K562 (cell line): Measurements from ENCODE around the gene SMG1. TPM values are rescaled to one million over a fixed set of nuclear protein-coding genes. Genes with fewer than 3 reads are reported as not detected.

ENCODE experiments used
- ATAC-seq: fragments of 200-7000 bp; cut with Tn5 transposase; 3 replicates; pipeline ENCODE4 v1.9.1; 2020; ENCODE audit warnings: moderate library complexity
- BruUV-seq: library from RNA; stranded (reverse); fragments of 400-500 nt; replicated peaks from 2 replicates; lab custom pipeline; 2021; lab: Mats Ljungman, UMichigan
- CTCF ChIA-PET: fragments of 300-600 bp; formaldehyde crosslinking; extraction: SDS; loops from one replicate; lab custom pipeline; 2021; ENCODE audit warnings: low intra/inter-chr PET ratio; lab: Yijun Ruan, JAX
- POLR2A ChIA-PET: fragments of 300-600, 350-650 bp; sonication (Branson Sonifier 250); formaldehyde crosslinking; extraction: SDS; loops from one replicate; lab custom pipeline; 2021; ENCODE audit warnings: antibody characterized with exemption, inconsistent platforms; lab: Yijun Ruan, JAX
- DNase-seq, 4 experiments: peaks; one replicate each; pipeline versions ENCODE4 v3.0.0 to v3.0.0-alpha.2; 2011 to 2018; ENCODE audit warnings: low spot score in 3 of 4, mixed read lengths in 3 of 4; ENCODE audit errors: extremely low read depth in 1 of 4
- FAIRE-seq: peaks from 2 replicates; lab custom pipeline; 2011; peaks lifted over from hg19 to GRCh38; lab: Jason Lieb, UNC
- H2AFZ ChIP-seq: 2 replicates; pipeline ENCODE4 v1.6.0; 2011; ENCODE audit warnings: low read depth, low read length, control low read depth, inconsistent platforms
- H3K27ac ChIP-seq: fragments of 200-600 bp; 3 replicates; pipeline ENCODE4 v1.8.0; 2011; ENCODE audit warnings: low read depth, mild to moderate bottlenecking, control low read depth, inconsistent platforms, low read length, moderate library complexity, mixed read lengths; ENCODE audit errors: extremely low read depth
- H3K27me3 ChIP-seq, 2 experiments: fragments of 300-600 bp in 1 of 2; 2 replicates in 1 of 2; 3 replicates in 1 of 2; pipeline versions ENCODE4 v1.6.0 to v1.8.0; 2011; ENCODE audit warnings: inconsistent platforms in 2 of 2, low read length in 2 of 2, mild to moderate bottlenecking in 1 of 2, mixed read lengths in 1 of 2, moderate library complexity in 1 of 2; ENCODE audit not compliant: control insufficient read depth in 2 of 2, insufficient read depth in 2 of 2
- H3K36me3 ChIP-seq: fragments of 300-600 bp; 3 replicates; pipeline ENCODE4 v1.8.0; 2011; ENCODE audit warnings: mild to moderate bottlenecking, low read length, inconsistent platforms; ENCODE audit not compliant: control insufficient read depth, insufficient read depth
- H3K4me1 ChIP-seq, 2 experiments: fragments of 200-600 bp in 1 of 2; replicated peaks in 1 of 2; 2 replicates in 1 of 2; 3 replicates in 1 of 2; pipeline versions ENCODE4 v1.5.1 to v1.8.0; 2011; ENCODE audit warnings: inconsistent platforms in 2 of 2, low read length in 2 of 2, mild to moderate bottlenecking in 1 of 2, mixed read lengths in 1 of 2, moderate library complexity in 1 of 2; ENCODE audit not compliant: control insufficient read depth in 2 of 2, insufficient read depth in 2 of 2
- H3K4me2 ChIP-seq: 2 replicates; pipeline ENCODE4 v1.6.1; 2011; ENCODE audit warnings: low read length, control low read depth, inconsistent platforms, mixed read lengths; ENCODE audit not compliant: insufficient read depth
- H3K4me3 ChIP-seq: fragments of 200-600 bp; sonication (generic), shearing (Covaris generic); 2 replicates; pipeline ENCODE4 v1.5.1; 2016; ENCODE audit warnings: control low read depth, inconsistent platforms
- H3K79me2 ChIP-seq: fragments of 200-600 bp; 3 replicates; pipeline ENCODE4 v1.8.0; 2011; ENCODE audit warnings: low read length, inconsistent platforms; ENCODE audit not compliant: control insufficient read depth, insufficient read depth
- H3K9ac ChIP-seq, 2 experiments: 2 replicates each; pipeline versions ENCODE4 v1.6.0 to v1.6.1; 2011; ENCODE audit warnings: low read depth in 2 of 2, low read length in 2 of 2, control low read depth in 1 of 2, inconsistent platforms in 1 of 2, mild to moderate bottlenecking in 1 of 2, mixed read lengths in 1 of 2; ENCODE audit not compliant: insufficient read depth in 1 of 2
- H3K9me1 ChIP-seq: one replicate; pipeline ENCODE4 v1.6.0; 2011; ENCODE audit warnings: inconsistent platforms, mild to moderate bottlenecking, low read length, moderate library complexity; ENCODE audit not compliant: control insufficient read depth, insufficient read depth
- H3K9me3 ChIP-seq: replicated peaks from 2 replicates; pipeline ENCODE4 v1.5.1; 2011; ENCODE audit warnings: low read depth, low read length, inconsistent platforms; ENCODE audit not compliant: control insufficient read depth, insufficient read depth
- H4K20me1 ChIP-seq: replicated peaks from 2 replicates; pipeline ENCODE4 v1.6.1; 2011; ENCODE audit warnings: low read length, inconsistent platforms, mixed read lengths; ENCODE audit not compliant: control insufficient read depth, insufficient read depth
- BCLAF1 ChIP-seq, 2 experiments: fragments of 450-650 bp in 1 of 2; IDR thresholded peaks; 2 replicates each; pipeline ENCODE4 v1.6.1; 2011 to 2017; ENCODE audit warnings: low read depth in 2 of 2, antibody characterized with exemption in 1 of 2, borderline replicate concordance in 1 of 2, low read length in 1 of 2, mild to moderate bottlenecking in 1 of 2, mixed read lengths in 1 of 2; ENCODE audit not compliant: control insufficient read depth in 1 of 2
- CC2D1A ChIP-seq: fragments of 450-650 bp; IDR thresholded peaks from 2 replicates; pipeline ENCODE4 v1.6.1; 2017; ENCODE audit warnings: mild to moderate bottlenecking
- E2F4 ChIP-seq: sonication (generic); formaldehyde crosslinking; IDR thresholded peaks from 2 replicates; pipeline ENCODE4 v1.8.0; 2022; ENCODE audit warnings: mild to moderate bottlenecking, low read depth, missing genetic modification reagents
- ERF ChIP-seq: fragments of 450-650 bp; formaldehyde crosslinking; IDR thresholded peaks from 2 replicates; pipeline ENCODE4 v1.4.0; 2020; ENCODE audit warnings: mild to moderate bottlenecking, mixed read lengths
- HDAC1 ChIP-seq, 2 experiments: fragments of 450-650 bp; IDR thresholded peaks; 2 replicates each; pipeline ENCODE4 v1.6.1; 2016 to 2017; ENCODE audit warnings: inconsistent platforms in 1 of 2, mild to moderate bottlenecking in 1 of 2, moderate library complexity in 1 of 2
- MNT ChIP-seq, 2 experiments: fragments of 450-650 bp; conservative IDR thresholded peaks; 2 replicates each; pipeline ENCODE4 v1.6.1; 2017; ENCODE audit warnings: mild to moderate bottlenecking in 2 of 2, moderate library complexity in 2 of 2
- PYGO2 ChIP-seq: fragments of 450-650 bp; IDR thresholded peaks from 2 replicates; pipeline ENCODE4 v1.6.1; 2016; ENCODE audit warnings: mild to moderate bottlenecking, missing genetic modification characterization, moderate library complexity, missing compliant biosample characterization
- TBL1XR1 ChIP-seq, 2 experiments: IDR thresholded peaks; 2 replicates each; pipeline ENCODE4 v1.6.1; 2012; ENCODE audit warnings: improper control_type of control experiment in 2 of 2, low read length in 2 of 2, mild to moderate bottlenecking in 1 of 2
- TCF3 ChIP-seq: sonication (generic); formaldehyde crosslinking; IDR thresholded peaks from 2 replicates; pipeline ENCODE4 v1.4.0; 2020; ENCODE audit warnings: mild to moderate bottlenecking, missing genetic modification reagents
- ZNF12 ChIP-seq: sonication (generic); formaldehyde crosslinking; IDR thresholded peaks from 2 replicates; pipeline ENCODE4 v1.4.0; 2020; ENCODE audit warnings: mild to moderate bottlenecking, missing genetic modification reagents
- ZNF589 ChIP-seq: fragments of 200-800 bp; sonication (Bioruptor generic); IDR thresholded peaks from 2 replicates; pipeline ENCODE4 v1.6.1; 2016; ENCODE audit warnings: low read depth, missing genetic modification characterization, missing compliant biosample characterization
- ZNF592 ChIP-seq: fragments of 450-650 bp; IDR thresholded peaks from 2 replicates; pipeline ENCODE4 v1.6.1; 2017; ENCODE audit warnings: antibody characterized with exemption, mild to moderate bottlenecking
- ZNF77 ChIP-seq: fragments of 250-450 bp; sonication (Bioruptor Pico); IDR thresholded peaks from 2 replicates; pipeline ENCODE4 v1.5.0; 2020
- in situ Hi-C: fragments of 300-500 bp; cut with MboI; formaldehyde crosslinking; loops from 4 replicates; pipeline ENCODE4 v1.15.0; 2018; ENCODE audit warnings: inconsistent platforms, mixed read lengths
- intact Hi-C: fragments of 100-400 bp; cut with micrococcal nuclease; formaldehyde crosslinking; loops from 2 replicates; pipeline ENCODE4 v1.14.2; 2022
- polyA plus RNA-seq, 8 experiments: library from polyadenylated mRNA; depleted of rRNA in 4 of 8; stranded (reverse) in 5 of 8; unstranded in 3 of 8; fragments of >200 nt; fragmentation: Nextera tagmentation in 2 of 8; fragmentation: Illumina TruSeq in 1 of 8; extraction: Ambion mirVana in 2 of 8; extraction: Trizol in 1 of 8; gene quantifications; 2 replicates each; pipeline versions ENCODE4 v1.2.1 to v1.2.3, GENCODE V29; 2011 to 2014; ENCODE audit warnings: inconsistent platforms in 1 of 8, missing spikeins in 1 of 8
- total RNA-seq, 7 experiments: library from RNA; depleted of rRNA in 6 of 7; stranded (reverse); fragments of >200 nt in 6 of 7; fragmentation: Illumina TruSeq in 2 of 7; extraction: Trizol in 2 of 7; gene quantifications; 2 replicates each; pipeline versions ENCODE4 v1.2.1 to v1.2.3, GENCODE V29; 2011 to 2021; ENCODE audit warnings: low replicate concordance in 1 of 7

The SMG1 gene
- total and polyA plus RNA-seq, 9 of the 15 experiments (the other 6 are each of a cell fraction or from before 2014, with no cell fraction given), result 3.4 to 54.8 (median 32.0) TPM

- ChIA-PET CTCF (no interaction called here), POLR2A (interaction anchor here (1.3 to 1.7 kb wide), 2 partner anchors 11 to 152 kb away, joined by 5 to 6 read pairs; partner anchors contain the start of gene ARL6IP1)
- H3K36me3 ChIP-seq, result no peaks in the 10 kb centered on the region
- H2AFZ ChIP-seq, result no peak overlapping the region
- intact Hi-C loops, result no loop called here
- H3K9me3 ChIP-seq, result no peaks in the 10 kb centered on the region
- no peaks in the 10 kb centered on the region for H3K9me1 ChIP-seq
- in situ Hi-C loops, result no loop called here
- no peak for FAIRE-seq
- H3K79me2 ChIP-seq, result no peaks in the 10 kb centered on the region
- H3K4me1 ChIP-seq, result peaks cover 0 to 5% of the 10 kb centered on the region in 2 experiments; a peak in 1 of 5 replicates
- ATAC-seq, result no peak
- no peak overlapping the region for H3K4me3 ChIP-seq
- H3K9ac ChIP-seq, result no peak overlapping the region
- no TSS peak for BruUV-seq
- H3K27me3 ChIP-seq, result peaks cover 0 to 6% of the 10 kb centered on the region in 2 experiments; a peak in 1 of 5 replicates
- no peak overlapping the region for H3K27ac ChIP-seq
- no peak for DNase-seq
- no peaks in the 10 kb centered on the region for H4K20me1 ChIP-seq
- H3K4me2 ChIP-seq, result no peak overlapping the region
- TF ChIP-seq ZNF589 (CRISPR knock-in tag), result no peak
- no peak for TF ChIP-seq TCF3 (CRISPR knock-in tag)
- TF ChIP-seq BCLAF1 (IDR thresholded peaks at IDR 0.05; ENCODE audit: borderline replicate concordance in 1 of 2, control insufficient read depth in 1 of 2, low read depth in 2 of 2, low read length in 1 of 2), result no peak
- TF ChIP-seq MNT (conservative IDR thresholded peaks at IDR 0.05), result no peak
- TF ChIP-seq ZNF12 (CRISPR knock-in tag), result no peak
- TF ChIP-seq PYGO2 (tag), result no peak
- TF ChIP-seq ERF (CRISPR knock-in tag), result no peak
- no peak for TF ChIP-seq CC2D1A
- no peak for TF ChIP-seq ZNF77 (CRISPR knock-in tag)
- no peak for TF ChIP-seq HDAC1 (IDR thresholded peaks at IDR 0.05)
- no peak for TF ChIP-seq E2F4 (CRISPR knock-in tag)
- no peak for TF ChIP-seq ZNF592
- no peak for TF ChIP-seq TBL1XR1 (IDR thresholded peaks at IDR 0.05; ENCODE audit: low read length in 2 of 2)
Observed at GRCh38 chr16:18953547-18953946, 27.3 kb upstream of the SMG1 start.
